CD4-positive, alpha-beta T cell treated with Interleukin-2 at 100 ng/mL for 4 hours (primary cell): ENCODE data around the gene CCDC171.
"Not testable (repeated sequence)": the region's sequence is repeated elsewhere in the genome, so short reads cannot be mapped to it uniquely, and the experiment has no call there.

Source experiments
- DNase-seq: peaks from one replicate; pipeline ENCODE4 v3.0.0-alpha.2; 2020; ENCODE audit warnings: low spot score

CCDC171 gene

DNA sequence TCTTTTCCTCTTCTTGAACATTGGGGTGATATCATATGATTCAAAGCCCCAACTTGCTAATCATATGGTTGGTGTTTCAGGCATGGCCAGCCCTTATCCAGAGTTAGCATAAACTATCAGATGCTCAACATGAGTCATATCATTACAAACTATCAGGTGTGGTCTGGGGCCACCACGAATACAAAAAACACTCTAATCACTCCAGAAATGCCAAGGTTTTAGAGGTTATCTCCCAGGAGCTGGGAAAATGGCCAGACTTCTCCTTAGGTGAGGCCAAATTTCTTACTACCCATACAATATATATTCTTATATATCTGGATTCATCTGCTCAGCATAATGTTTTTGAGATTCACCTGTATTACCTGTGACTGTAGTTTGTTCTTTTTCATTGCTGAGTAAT is 210.5 kb downstream of the CCDC171 start:
- DNase-seq: no peak

DNA sequence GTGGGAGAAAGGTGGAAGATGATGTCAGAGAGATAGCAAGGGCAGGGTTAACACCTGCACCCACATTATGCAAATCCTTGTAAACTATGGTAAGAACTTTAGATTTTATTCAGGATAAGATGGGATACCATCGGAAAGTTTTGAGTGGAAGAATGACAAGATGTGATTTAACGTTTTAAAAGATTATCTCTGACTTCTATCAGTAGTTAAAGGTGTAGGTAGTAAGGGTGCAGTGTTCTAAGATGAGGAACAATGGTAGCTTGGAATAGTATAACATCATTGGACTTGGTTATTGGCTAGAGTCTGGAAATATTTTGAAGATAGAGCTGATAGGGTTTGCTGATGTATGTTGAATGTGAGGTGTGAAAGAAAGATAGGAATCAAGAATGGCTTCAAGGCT is 211.3 kb downstream of the CCDC171 start:
- no peak for DNase-seq

DNA sequence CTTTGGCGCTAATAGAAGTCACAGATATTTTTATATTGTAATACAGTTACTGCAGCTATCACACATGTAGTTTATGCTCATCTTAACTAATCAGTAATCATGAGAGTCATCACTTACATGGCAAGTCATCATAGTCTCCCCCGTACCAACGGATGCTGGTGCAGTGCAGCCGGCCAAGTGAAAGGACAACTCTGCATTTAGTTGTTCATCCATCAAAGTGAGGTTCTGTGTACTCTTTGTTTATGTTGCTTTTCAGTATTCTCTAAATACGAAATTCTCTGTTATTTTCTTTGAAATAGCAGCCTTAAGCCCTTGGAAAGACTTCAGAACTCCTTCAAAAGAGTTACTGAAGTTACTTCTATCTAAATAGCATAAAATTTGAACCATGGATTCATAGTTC is 216.7 kb downstream of the CCDC171 start:
- no peak for DNase-seq

DNA sequence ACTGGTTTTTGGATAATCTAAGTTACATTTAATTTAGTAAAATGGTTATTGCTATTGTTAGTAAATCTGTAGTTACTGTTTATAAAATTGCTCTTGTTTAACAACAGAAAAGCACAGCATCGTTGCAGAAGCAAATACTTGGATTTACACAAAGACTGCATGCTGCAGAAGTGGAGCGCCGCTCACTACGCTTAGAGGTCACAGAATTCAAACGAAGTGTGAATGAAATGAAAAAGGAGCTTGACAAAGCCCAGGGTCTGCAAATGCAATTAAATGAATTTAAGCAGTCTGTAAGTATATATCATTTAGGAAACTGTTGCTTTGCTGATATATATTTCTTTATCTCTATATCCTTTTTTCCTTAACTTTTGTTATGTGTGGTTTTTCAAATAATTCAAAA is 226.0 kb downstream of the CCDC171 start:
- DNase-seq: no peak

DNA sequence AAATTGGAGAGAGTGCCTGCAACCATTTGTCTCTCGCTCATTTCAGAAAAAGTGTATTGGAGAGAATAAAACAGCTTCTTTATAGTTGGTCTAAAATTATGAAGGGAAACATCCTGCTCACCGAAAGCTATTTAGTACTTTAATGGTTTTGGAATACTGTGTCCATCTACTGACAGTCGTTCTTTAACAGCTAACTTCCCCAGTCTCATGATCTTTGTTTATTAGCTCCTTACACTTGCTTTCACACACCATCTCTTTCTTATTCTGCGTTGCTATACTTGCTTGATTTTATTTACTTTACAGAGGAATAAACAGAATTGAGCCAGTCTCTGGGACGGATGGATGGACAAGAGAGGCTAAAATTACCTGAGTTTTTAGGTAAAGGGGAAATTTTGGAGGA is 229.3 kb downstream of the CCDC171 start:
- DNase-seq: no peak

DNA sequence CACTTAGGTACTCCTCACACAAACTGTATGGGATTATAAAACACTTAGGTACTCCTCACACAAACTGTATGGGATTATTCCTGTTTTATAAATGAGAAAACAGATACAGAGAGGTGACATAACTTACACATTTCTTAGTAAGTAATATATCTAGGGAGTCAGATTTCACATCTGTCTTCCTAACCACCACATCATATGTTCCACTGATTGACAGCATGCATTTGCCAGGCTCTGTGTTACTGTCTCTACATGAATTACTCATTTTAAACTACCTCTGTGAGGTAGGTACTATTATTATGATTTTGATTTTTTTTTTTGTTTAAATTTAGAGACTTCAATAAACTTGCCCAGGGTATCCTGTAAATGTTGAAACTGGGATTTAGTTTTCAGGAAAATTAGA is 232.7 kb downstream of the CCDC171 start:
- no peak for DNase-seq

DNA sequence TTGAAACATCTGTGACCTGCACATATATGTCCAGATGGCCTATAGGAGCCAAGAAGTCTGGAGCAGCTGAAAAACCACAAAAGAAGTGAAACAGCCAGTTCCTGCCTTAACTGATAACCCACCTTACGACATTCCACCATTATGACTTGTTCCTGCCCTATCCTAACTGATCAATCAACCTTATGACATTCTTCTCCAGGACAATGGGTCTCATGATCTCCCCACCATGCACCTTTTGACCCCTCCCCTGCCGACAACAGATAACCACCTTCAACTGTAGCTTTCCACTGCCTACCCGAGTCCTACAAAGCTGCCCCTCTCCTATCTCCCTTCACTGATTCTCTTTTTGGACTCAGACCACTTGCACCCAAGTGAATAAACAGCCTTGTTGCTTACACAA is 233.8 kb downstream of the CCDC171 start:
- no peak for DNase-seq

DNA sequence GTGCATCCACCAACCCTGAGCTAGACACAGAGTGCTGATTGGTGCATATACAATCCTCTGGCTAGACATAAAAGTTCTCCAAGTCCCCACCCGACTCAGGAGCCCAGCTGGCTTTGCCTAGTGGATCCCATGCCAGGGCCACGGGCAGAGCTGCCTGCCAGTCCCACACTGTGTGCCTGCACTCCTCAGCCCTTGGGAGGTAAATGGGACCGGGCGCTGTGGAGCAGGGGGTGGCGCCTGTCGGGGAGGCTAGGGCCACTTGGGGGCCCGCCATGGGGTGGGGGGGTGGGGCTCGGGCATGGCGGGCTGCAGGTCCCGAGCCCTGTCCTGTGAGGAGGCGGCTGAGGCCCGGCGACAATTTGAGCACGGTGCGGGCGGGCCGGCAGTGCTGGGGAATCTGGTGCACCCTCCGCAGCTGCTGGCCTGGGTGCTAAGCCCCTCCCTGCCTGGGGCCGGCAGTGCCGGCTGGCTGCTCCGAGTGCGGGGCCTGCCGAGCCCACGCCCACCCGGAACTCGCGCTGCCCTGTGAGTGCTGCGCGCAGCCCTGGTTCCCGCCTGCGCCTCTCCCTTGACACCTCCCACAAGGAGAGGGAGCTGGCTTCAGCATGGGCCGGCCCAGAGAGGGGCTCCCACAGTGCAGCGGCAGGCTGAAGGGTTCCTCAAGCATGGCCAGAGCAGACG is 257.5 kb downstream of the CCDC171 start:
- not testable (repeated sequence) for DNase-seq

DNA sequence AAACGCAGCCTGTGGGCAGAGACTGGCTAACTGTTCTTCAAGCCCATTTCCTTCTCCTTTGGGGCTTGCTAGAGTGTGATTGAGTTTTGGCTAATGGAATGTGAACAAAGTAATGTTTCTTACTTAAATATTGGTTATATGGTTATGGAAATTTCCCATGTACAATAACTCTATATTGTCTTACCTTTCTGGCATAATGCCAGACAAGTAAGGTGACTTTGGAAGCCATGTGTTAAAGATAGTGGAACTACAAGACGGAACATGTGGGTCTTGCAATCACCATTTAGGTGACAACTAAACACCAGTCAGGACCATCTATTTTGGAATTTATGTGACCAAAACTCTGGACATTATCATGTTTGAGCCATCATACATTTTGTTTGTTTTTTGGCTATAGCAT is 260.2 kb downstream of the CCDC171 start:
- no peak for DNase-seq

DNA sequence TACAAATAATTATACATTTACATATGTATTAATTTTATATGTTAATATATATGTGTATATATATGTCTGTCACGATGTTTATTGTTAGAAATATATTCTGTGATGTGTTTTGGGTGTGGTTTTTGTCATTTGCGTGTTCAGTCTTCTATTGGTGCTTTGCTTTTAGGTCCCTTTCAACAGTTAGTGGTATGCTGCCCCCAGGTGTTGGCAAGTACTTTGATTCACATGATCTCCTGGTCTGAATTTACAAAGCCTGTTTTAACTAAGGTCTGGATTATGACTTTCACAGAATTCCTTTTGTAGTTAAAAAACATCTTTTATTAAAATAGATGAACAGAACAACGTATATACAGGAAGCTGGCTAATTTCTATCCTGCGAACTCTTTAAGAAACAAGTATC is 271.5 kb downstream of the CCDC171 start:
- DNase-seq: no peak

DNA sequence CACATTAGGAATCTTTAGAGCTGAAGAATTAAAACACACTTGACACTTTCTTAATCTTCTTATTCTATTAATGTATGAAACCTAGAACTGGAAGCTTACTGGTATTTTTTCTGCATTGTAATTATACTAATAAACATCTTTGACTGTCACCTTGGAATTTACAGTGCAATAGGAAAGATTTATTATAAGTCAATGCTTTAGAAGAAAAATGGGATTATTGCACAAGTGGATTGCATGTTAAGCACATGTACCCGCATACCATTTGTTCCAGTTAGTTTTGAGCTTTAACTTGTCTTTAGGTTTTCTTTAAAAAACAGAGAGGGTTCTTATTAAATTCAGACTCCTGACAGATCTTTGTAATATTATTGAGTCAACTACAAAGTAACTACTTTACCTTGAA is 278.5 kb downstream of the CCDC171 start:
- no peak for DNase-seq

DNA sequence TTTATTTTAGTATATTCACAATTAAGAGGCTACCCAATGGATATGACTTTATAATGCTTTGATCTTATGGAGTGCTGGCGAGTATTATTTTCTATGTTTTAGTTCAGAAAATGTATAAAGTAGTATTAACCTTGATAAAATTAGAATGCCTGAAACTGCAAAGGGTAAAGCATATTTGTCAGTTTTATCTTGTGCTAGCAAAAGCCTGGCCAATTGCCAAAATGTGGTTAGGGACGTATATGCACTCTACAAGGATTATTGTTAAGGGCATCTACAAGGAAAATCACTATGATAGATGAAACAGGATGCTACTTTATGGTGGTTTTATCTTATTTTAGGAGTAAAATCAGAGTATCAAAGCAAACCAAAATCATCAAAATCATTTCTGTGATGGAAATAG is 281.7 kb downstream of the CCDC171 start:
- no peak for DNase-seq

DNA sequence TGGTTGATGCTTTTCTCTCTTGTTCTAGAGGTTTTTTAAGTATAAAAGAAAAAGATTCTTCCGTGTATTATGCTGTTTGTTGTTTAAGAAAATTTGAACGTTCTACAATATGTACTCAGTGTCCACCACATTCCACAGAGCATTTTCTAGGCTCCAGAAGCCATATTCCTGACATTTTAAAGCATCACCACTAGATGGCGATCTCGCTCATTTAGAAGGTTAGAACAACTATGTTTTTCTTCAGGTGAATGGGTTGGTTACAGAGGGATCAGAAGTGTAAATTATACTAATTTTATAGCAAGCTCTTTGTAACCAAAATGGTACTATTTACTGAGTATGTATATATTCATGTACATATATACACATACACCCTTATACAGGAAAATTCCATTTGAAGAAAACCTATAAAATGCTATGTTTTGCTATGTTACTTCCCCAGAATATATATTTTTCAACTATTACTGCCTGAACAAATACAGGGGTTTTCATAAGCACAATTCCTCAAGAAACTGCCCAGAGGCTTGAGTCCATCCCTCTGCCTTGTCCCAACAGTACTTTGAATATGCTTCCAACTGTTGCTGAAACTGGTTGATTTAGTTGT is 284.3 kb downstream of the CCDC171 start:
- peak; percentile 38 for DNase-seq

DNA sequence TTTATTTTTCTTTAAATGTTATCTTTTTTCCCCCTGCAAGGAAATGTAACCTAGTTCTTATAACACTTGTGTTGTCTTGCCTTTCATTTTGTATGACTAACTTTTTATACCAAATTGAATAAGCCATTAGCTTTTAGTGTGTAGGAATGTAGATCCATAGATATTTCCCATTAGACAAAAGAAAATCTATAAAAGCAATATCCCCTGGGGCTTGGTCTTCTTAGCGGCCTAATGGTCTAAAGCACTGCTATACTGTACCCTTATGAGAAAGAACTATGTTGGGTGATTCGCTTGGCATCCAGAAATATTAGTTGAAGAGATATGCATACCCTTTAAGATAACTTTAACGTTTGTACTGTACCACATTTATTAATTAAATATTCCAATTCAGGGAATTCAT is 289.2 kb downstream of the CCDC171 start:
- DNase-seq: no peak

DNA sequence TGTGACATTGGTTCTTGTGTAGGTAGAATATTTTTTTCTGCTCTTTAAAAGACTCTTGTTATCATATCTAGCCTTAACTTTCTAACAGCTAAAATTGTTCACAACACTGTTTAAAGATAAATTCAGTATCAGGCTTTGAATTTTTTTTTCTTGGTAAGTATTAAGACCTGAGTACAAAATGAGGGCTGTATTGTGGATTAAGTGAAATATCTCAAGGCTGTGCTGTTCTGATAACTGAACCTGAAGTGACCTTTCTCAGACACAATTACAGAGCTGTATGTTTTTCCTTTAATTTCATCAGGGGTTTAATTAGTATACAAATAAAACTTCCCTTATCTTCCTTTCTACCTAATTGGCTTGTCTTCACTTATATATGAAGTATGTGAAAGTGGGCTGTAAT is 290.5 kb downstream of the CCDC171 start:
- DNase-seq: no peak

DNA sequence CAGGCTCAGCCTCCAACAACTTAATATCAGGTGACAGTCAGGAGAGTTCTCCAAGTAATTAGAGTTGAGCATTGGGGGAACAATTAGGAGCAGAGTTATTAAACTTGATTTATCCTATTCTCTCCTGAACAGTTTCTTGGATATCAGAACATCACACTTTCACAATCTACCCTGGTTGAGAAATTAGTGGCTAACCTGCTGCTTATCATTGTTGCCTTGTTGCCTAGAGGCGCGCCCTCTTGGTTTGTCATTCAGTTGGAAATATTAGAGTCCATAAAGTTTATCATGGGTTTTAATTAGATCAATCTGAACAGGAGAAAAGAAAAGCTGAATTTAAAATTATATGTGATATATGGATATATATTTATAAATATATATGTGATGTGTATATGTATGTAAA is 291.1 kb downstream of the CCDC171 start:
- no peak for DNase-seq

DNA sequence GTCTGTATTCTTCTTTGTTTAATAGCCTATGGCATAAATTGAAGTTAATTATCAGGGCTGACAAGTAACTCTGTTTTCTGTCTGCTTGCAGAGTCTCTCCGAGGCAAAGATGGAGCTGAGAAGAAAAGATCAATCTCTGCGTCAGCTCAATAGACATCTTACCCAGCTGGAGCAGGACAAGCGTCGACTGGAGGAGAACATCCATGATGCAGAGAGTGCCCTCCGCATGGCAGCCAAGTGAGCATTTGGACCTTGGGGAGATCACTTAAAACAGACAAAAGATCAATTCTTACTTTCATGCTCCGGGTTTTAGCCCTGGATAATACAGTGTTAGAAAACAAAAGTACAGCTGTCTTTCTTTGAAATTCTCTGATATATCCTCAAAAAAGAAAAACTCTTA is 293.8 kb downstream of the CCDC171 start:
- no peak for DNase-seq

DNA sequence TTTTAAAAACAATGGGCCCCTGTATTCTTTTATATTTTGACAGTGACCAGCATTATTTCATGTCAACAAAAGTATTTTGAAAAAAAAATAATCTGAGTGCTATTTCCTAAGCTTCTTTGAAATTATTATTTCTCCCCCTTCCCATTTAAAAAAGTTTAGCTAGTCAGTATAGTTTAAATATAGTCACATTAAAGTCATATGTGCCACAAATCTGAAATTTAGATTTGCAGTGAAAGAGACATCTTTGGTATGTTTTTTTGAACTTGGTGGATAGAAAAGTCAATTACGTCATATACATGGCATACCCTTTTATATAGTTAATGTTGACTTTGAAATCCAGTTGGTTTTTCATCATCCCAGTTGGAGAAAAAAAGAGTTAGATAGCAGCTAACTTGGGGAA is 297.0 kb downstream of the CCDC171 start:
- DNase-seq: no peak

DNA sequence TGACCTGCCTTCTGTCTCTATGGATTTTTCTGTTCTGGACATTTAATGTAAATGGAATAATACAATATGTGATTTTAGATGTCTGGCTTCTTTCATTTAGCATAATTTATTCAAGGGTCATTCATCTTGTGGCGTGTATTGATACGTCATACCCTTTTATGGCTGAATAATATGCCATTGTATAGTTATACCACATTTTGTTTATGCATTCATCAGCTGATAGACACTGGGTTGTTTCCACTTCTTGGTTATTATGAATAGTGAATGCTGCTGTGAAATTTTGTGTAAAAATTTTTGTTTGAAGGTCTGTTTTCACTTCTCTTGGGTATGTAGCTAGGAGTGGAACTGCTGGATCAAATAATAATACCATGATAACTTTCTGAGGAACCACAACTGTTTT is 298.9 kb downstream of the CCDC171 start:
- no peak for DNase-seq

DNA sequence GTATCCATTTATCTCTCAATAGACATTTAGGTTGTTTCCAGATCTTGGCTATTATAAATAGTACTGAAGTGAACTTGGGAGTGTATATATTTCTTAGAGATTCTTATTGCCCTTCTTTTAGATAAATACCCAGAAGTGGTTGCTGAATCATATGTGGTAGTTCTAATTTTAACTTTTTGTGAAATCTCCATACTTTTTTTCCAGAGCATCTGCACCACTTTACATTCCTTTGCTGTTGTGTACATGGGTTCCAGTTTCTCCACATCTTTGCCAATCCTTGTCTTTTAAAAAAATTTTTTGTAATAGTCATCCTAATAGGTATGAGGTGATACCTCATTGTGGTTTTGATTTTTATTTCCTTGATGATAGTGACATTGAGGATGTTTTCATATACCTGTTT is 303.7 kb downstream of the CCDC171 start:
- no peak for DNase-seq

DNA sequence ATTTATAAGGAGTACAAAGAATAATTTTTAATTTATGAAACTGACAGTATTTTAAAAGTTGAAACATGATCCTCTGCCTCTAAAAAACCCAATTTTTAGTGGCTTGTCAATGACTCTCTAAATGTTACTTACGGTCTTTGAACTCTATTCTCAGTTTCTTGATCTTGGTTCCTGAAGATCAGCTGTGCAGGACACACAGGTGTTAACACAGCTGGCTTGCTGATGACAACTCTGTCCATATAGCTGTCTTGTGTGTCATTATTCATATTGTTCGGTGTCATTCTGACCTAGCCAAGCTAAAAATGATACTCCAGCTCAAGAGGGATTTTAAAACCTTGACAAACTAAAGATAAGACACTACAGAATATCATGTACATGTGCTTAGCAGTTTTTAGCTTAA is 314.5 kb downstream of the CCDC171 start:
- DNase-seq: no peak

DNA sequence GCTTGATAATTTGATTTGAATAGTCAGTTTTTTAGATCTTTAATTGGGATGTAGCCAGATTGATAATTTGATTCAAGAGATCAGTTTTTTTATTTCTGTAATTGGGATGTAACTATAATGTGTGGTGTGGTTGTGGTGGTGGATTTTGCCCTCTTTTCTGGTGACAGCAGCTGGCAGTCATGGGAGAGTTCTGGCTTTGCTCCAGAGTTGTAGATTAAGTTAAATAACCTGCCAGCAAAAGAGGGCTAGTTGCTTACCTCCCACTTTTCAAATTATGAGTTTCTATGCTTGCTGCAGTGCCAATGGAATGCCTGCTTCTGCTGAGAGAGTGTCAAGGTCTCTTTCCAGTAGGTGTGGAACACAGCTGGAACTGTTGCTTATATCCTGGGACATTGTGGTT is 315.1 kb downstream of the CCDC171 start:
- DNase-seq: no peak

DNA sequence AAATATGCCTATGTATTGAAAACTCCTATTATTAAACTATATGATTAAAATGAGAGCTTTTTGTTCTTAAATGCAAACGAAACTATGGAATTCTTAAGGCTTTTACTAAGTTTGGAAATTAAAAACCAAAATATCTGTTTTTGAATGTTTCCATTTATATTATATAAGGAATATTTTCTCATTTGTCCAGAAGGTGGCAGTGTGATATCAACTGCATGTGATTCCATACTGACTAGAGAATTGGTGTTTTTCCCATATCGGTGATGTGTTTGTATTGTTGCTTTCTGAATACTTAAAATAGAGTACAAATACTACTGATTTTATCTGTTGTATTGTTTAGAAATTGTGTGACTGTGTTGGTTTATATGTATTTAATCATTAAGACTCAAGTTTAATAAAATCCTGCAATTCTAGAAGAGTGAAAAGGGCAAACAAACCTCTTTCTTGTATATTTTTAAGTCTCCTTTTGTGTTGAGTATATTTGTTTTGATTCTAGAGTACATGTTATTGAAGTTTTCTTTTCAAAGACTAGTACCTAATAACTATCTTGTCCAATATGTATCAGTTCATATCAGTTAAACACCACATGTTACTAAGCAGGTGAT is 320.8 kb downstream of the CCDC171 start:
- peak; percentile 13 for DNase-seq

DNA sequence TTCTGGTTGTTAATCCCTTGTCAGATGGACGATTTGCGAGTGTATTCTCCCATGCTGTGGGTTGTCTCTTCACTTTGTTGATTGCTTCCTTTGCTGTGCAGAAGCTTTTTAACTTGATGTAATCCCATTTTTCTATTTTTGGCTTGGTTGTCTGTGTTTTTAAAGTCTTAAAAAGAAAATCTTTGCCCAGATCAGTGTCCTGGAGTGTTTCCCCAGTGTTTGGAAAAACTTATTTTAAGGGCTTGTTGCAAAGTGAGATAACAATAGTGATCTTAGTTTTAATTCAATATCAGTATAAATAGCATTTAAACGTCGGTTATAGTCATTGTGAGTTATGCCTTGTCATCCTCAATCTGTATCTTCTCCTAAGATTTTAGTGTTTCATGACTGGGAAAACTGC is 329.5 kb downstream of the CCDC171 start:
- no peak for DNase-seq
